Measurements from ENCODE around the gene REEP1. TPM values are rescaled to one million over a fixed set of nuclear protein-coding genes. Genes with fewer than 3 reads are reported as not detected.

The REEP1 gene
- total RNA-seq, 1 donor = 0.36 TPM

GRCh38 chr2:86243950-86244733 lies 93.3 kb downstream of the REEP1 start:
- no peak for TF ChIP-seq CTCF (IDR thresholded peaks at IDR 0.05; ENCODE audit: extremely low read depth, low read depth, low read length)
- no peak for DNase-seq (ENCODE audit: insufficient read length, low spot score, missing footprints)
- Histone ChIP-seq H4K20me1 (ENCODE audit: insufficient read depth, low read length) (no peaks in the 10 kb centered on the region), H3K27me3 (ENCODE audit: insufficient read depth, low read length) (peaks cover 10% of the 10 kb centered on the region), H3K4me1 (ENCODE audit: insufficient read depth, low read length) (no peaks in the 10 kb centered on the region), H3K36me3 (ENCODE audit: insufficient read depth, low read length) (no peaks in the 10 kb centered on the region), H3K9me3 (ENCODE audit: low read depth, low read length) (no peaks in the 10 kb centered on the region), H3K79me2 (ENCODE audit: insufficient read depth, low read length) (no peaks in the 10 kb centered on the region), H2AFZ (ENCODE audit: low read length) (no peak overlapping the region), H3K27ac (ENCODE audit: low read depth, low read length) (no peak overlapping the region), H3K4me2 (ENCODE audit: insufficient read depth, low read length) (no peak overlapping the region), H3K4me3 (ENCODE audit: insufficient read depth, low read length) (no peak overlapping the region)

GRCh38 chr2:86243272-86243671 lies 94.2 kb downstream of the REEP1 start:
- no peaks in the 10 kb centered on the region for H3K79me2 ChIP-seq (ENCODE audit: insufficient read depth, low read length)
- no peak overlapping the region for H3K4me3 ChIP-seq (ENCODE audit: insufficient read depth, low read length)
- TF ChIP-seq CTCF (IDR thresholded peaks at IDR 0.05; ENCODE audit: extremely low read depth, low read depth, low read length) = no peak
- H3K4me2 ChIP-seq (ENCODE audit: insufficient read depth, low read length) = no peak overlapping the region
- H2AFZ ChIP-seq (ENCODE audit: low read length) = no peak overlapping the region
- no peaks in the 10 kb centered on the region for H3K9me3 ChIP-seq (ENCODE audit: low read depth, low read length)
- peaks cover 12% of the 10 kb centered on the region for H3K27me3 ChIP-seq (ENCODE audit: insufficient read depth, low read length)
- H3K36me3 ChIP-seq (ENCODE audit: insufficient read depth, low read length) = no peaks in the 10 kb centered on the region
- H4K20me1 ChIP-seq (ENCODE audit: insufficient read depth, low read length) = no peaks in the 10 kb centered on the region
- H3K27ac ChIP-seq (ENCODE audit: low read depth, low read length) = no peak overlapping the region
- DNase-seq (ENCODE audit: insufficient read length, low spot score, missing footprints) = no peak
- no peaks in the 10 kb centered on the region for H3K4me1 ChIP-seq (ENCODE audit: insufficient read depth, low read length)

- DNase-seq (ENCODE audit: insufficient read length, low spot score, missing footprints) = no peak
- Histone ChIP-seq H3K4me1 (ENCODE audit: insufficient read depth, low read length) (no peaks in the 10 kb centered on the region), H3K4me2 (ENCODE audit: insufficient read depth, low read length) (no peak overlapping the region), H3K36me3 (ENCODE audit: insufficient read depth, low read length) (no peaks in the 10 kb centered on the region), H3K79me2 (ENCODE audit: insufficient read depth, low read length) (no peaks in the 10 kb centered on the region), H3K27ac (ENCODE audit: low read depth, low read length) (no peak overlapping the region), H2AFZ (ENCODE audit: low read length) (no peak overlapping the region), H3K27me3 (ENCODE audit: insufficient read depth, low read length) (peaks cover 14% of the 10 kb centered on the region), H3K4me3 (ENCODE audit: insufficient read depth, low read length) (no peak overlapping the region), H4K20me1 (ENCODE audit: insufficient read depth, low read length) (no peaks in the 10 kb centered on the region), H3K9me3 (ENCODE audit: low read depth, low read length) (no peaks in the 10 kb centered on the region)
- no peak for TF ChIP-seq CTCF (IDR thresholded peaks at IDR 0.05; ENCODE audit: extremely low read depth, low read depth, low read length)
Measured at GRCh38 chr2:86241611-86242010, 95.8 kb downstream of the REEP1 start.

GRCh38 chr2:86240251-86240650 lies 97.2 kb downstream of the REEP1 start:
- no peak for DNase-seq (ENCODE audit: insufficient read length, low spot score, missing footprints)

More at GRCh38 chr2:86240251-86240650, 97.2 kb downstream of the REEP1 start:
- H3K27me3 ChIP-seq (ENCODE audit: insufficient read depth, low read length) = peaks cover 14% of the 10 kb centered on the region
- H3K4me3 ChIP-seq (ENCODE audit: insufficient read depth, low read length) = no peak overlapping the region
- no peak overlapping the region for H3K27ac ChIP-seq (ENCODE audit: low read depth, low read length)
- no peak overlapping the region for H2AFZ ChIP-seq (ENCODE audit: low read length)
- H3K79me2 ChIP-seq (ENCODE audit: insufficient read depth, low read length) = no peaks in the 10 kb centered on the region
- TF ChIP-seq CTCF (IDR thresholded peaks at IDR 0.05; ENCODE audit: extremely low read depth, low read depth, low read length) = no peak
- no peaks in the 10 kb centered on the region for H3K9me3 ChIP-seq (ENCODE audit: low read depth, low read length)
- no peaks in the 10 kb centered on the region for H3K36me3 ChIP-seq (ENCODE audit: insufficient read depth, low read length)
- H4K20me1 ChIP-seq (ENCODE audit: insufficient read depth, low read length) = no peaks in the 10 kb centered on the region
- no peak overlapping the region for H3K4me2 ChIP-seq (ENCODE audit: insufficient read depth, low read length)
- no peaks in the 10 kb centered on the region for H3K4me1 ChIP-seq (ENCODE audit: insufficient read depth, low read length)

Measured in osteoblast (primary cell).